Measurements from ENCODE around the gene RAX. TPM values are rescaled to one million over a fixed set of nuclear protein-coding genes. Genes with fewer than 3 reads are reported as not detected.
A peak's percentile ranks its signal among the peaks of the same experiment; 100 is the strongest.

The RAX gene
- total RNA-seq, 1 experiment from 2014 or later: 0.37 TPM

- Histone ChIP-seq H3K23me2 (ENCODE audit: insufficient read length, low read depth, low read length, poor library complexity, severe bottlenecking) (peaks cover 24% of the 10 kb centered on the region), H4K20me1 (ENCODE audit: control insufficient read depth, insufficient read depth, insufficient read length) (no peaks in the 10 kb centered on the region), H3K4me2 (ENCODE audit: insufficient read depth, insufficient read length, low read length) (peak overlapping the region; percentile 41), H4K5ac (ENCODE audit: insufficient read length, low read depth, low read length) (no peak overlapping the region), H2AFZ (ENCODE audit: low read length) (no peak overlapping the region), H2BK20ac (ENCODE audit: low read depth, low read length, poor library complexity, severe bottlenecking) (no peak overlapping the region), H3K23ac (ENCODE audit: insufficient read length, low read depth, low read length) (no peak overlapping the region), H2BK15ac (ENCODE audit: low read depth, low read length) (no peak overlapping the region), H2BK120ac (ENCODE audit: low read depth, low read length, poor library complexity, severe bottlenecking) (no peak overlapping the region), H3K14ac (ENCODE audit: insufficient read depth, low read length) (no peak overlapping the region), H2BK5ac (ENCODE audit: insufficient read length, low read length) (no peak overlapping the region), H3K9me3 (ENCODE audit: control insufficient read depth, low read depth, low read length) (no peaks in the 10 kb centered on the region), H3K4me1 (ENCODE audit: insufficient read depth, low read length) (0 out of 2 replicates have a peak, but pooled peaks cover 2% of the 10 kb centered on the region), H3K79me2 (ENCODE audit: insufficient read depth, low read length) (no peaks in the 10 kb centered on the region), H3K56ac (ENCODE audit: insufficient read length, low read depth, low read length) (no peak overlapping the region), H3K27me3 (ENCODE audit: insufficient read depth, low read length) (peaks cover 84% of the 10 kb centered on the region), H3K27ac (ENCODE audit: insufficient read length, low read depth, low read length) (no peak overlapping the region), H4K8ac (replicated peaks; ENCODE audit: insufficient read length, low read depth, low read length) (no peak overlapping the region), H3K18ac (ENCODE audit: insufficient read length, low read depth, low read length) (no peak overlapping the region), H3K4ac (ENCODE audit: low read depth, low read length) (no peak overlapping the region), H3K9ac (ENCODE audit: extremely low read depth, insufficient read length, low read length) (no peak overlapping the region), H3K79me1 (ENCODE audit: insufficient read depth, low read depth, low read length, poor library complexity, severe bottlenecking) (no peaks in the 10 kb centered on the region), H2AK5ac (ENCODE audit: insufficient read length, low read length) (no peak overlapping the region), H2BK12ac (ENCODE audit: insufficient read length, low read depth, low read length) (no peak overlapping the region), H3T11ph (ENCODE audit: low read length) (no peak overlapping the region), H4K91ac (ENCODE audit: insufficient read length, low read depth, low read length) (no peak overlapping the region)
- no peaks in the 10 kb centered on the region; a peak in 1 of 7 replicates for H3K36me3 Mint-ChIP-seq (ENCODE audit: insufficient read depth in 1 of 3, low read depth in 3 of 3)
- no peaks in the 10 kb centered on the region; a peak in 1 of 5 replicates for H3K9me3 Mint-ChIP-seq
- no peak overlapping the region for H3K27ac Mint-ChIP-seq
- DNase-seq: no peak
- no CpG with 5 or more reads among the region's 17 CpGs for WGBS (ENCODE audit: extremely low coverage, insufficient read length, low lambda C conversion rate)
- H3K27me3 Mint-ChIP-seq (ENCODE audit: low read depth): peaks cover 97% of the 10 kb centered on the region
- peak overlapping the region; percentile 60 to 73 for H3K4me3 Mint-ChIP-seq
- H3K4me1 Mint-ChIP-seq: peaks cover 30 to 35% of the 10 kb centered on the region in 2 experiments
- TF ChIP-seq CTCF (conservative IDR thresholded peaks at IDR 0.05): no peak
Measured at GRCh38 chr18:59269563-59270119, 3.6 kb downstream of the RAX start.
